ENCODE results near the gene PCDHB10.

- TF ChIP-seq CTCF (conservative IDR thresholded peaks at IDR 0.05; ENCODE audit: low read depth, low read length) (peak; percentile 66), EZH2 (IDR thresholded peaks at IDR 0.05; ENCODE audit: borderline replicate concordance, low read depth, low read length, poor library complexity, severe bottlenecking) (no peak)
Measured at GRCh38 chr5:141149812-141150211, 42.3 kb upstream of the PCDHB10 start, which contains the start of gene PCDHB6.
